ENCODE data around the gene EEFSEC. TPM values are rescaled to one million over a fixed set of nuclear protein-coding genes. Genes with fewer than 3 reads are reported as not detected.

The EEFSEC gene
- total RNA-seq, 3 donors from 2014 or later = 13.9 to 28.2 (median 19.8) TPM

DNA sequence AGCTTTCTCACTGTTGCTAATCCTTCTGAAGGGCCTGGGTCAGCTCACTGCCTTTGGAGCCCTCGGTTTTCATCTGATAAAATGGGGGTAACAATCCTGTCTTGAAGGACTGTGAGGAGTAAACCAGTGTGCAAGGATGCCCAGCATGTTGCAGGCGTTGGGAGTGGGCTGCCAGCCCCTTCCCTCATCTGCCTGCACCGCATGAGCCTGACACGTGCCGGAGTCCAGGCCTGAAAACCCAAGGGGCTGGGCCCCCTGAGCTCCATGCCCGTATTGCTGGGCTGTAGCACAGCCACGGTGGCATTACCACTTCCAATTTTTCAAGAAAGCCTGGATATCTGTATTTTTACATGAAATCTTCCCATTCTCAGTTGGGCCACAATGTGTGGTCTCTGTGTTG lies 215.3 kb downstream of the EEFSEC start:
- Histone ChIP-seq H3K27me3 (no peaks in the 10 kb centered on the region), H3K4me1 (no peaks in the 10 kb centered on the region), H3K4me3 (no peak overlapping the region), H3K9me3 (no peaks in the 10 kb centered on the region), H3K36me3 (no peaks in the 10 kb centered on the region), H3K27ac (no peak overlapping the region)
- intact Hi-C loops (cut with DNase I; ENCODE audit: low total_unique reads) = no loop called here
- TF ChIP-seq, protein P1, sequence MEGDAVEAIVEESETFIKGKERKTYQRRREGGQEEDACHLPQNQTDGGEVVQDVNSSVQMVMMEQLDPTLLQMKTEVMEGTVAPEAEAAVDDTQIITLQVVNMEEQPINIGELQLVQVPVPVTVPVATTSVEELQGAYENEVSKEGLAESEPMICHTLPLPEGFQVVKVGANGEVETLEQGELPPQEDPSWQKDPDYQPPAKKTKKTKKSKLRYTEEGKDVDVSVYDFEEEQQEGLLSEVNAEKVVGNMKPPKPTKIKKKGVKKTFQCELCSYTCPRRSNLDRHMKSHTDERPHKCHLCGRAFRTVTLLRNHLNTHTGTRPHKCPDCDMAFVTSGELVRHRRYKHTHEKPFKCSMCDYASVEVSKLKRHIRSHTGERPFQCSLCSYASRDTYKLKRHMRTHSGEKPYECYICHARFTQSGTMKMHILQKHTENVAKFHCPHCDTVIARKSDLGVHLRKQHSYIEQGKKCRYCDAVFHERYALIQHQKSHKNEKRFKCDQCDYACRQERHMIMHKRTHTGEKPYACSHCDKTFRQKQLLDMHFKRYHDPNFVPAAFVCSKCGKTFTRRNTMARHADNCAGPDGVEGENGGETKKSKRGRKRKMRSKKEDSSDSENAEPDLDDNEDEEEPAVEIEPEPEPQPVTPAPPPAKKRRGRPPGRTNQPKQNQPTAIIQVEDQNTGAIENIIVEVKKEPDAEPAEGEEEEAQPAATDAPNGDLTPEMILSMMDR (IDR thresholded peaks at IDR 0.05) = no peak
- TF ChIP-seq POLR2AphosphoS5 (IDR thresholded peaks at IDR 0.05) = no peak
- no peak for TF ChIP-seq POLR2A (IDR thresholded peaks at IDR 0.05)
- DNase-seq (ENCODE audit: low spot score in 2 of 2) = no peak

DNA sequence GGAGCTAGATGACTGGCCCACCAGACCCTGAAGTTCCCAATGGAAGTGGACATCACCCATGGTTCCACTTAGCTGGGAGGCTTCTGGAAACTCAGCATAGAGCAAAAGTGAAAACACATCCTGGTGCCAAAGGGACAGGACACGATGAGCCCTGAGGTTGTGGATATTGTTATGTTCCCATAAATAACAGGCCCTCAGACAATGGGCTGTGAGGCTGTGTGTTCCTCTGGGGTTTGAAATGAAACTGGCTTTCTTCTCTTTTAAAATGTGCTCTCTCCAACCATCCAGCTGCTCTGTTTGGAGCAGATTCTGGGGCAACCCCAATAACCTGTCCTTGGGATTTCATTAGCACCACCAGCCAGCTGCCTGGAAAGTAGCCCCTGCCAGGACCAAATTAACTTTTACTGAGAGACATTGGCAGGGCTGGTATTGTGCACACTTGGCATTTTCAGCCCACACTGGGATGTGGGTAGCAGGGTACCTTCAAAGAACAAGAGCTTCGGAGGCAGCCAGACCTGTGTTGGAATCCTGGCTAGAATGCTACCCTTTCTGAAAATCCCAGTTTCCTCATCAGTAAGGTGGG lies 215.9 kb downstream of the EEFSEC start:
- no peaks in the 10 kb centered on the region for H3K27me3 ChIP-seq
- TF ChIP-seq POLR2A (IDR thresholded peaks at IDR 0.05) = no peak
- TF ChIP-seq, protein P1 (IDR thresholded peaks at IDR 0.05) = no peak
- no peak overlapping the region for H3K4me3 ChIP-seq
- intact Hi-C loops (cut with DNase I; ENCODE audit: low total_unique reads) = no loop called here
- no peaks in the 10 kb centered on the region for H3K9me3 ChIP-seq
- no peak for DNase-seq (ENCODE audit: low spot score in 2 of 2)
- H3K27ac ChIP-seq = no peak overlapping the region
- no peaks in the 10 kb centered on the region for H3K4me1 ChIP-seq
- H3K36me3 ChIP-seq = no peaks in the 10 kb centered on the region

DNA sequence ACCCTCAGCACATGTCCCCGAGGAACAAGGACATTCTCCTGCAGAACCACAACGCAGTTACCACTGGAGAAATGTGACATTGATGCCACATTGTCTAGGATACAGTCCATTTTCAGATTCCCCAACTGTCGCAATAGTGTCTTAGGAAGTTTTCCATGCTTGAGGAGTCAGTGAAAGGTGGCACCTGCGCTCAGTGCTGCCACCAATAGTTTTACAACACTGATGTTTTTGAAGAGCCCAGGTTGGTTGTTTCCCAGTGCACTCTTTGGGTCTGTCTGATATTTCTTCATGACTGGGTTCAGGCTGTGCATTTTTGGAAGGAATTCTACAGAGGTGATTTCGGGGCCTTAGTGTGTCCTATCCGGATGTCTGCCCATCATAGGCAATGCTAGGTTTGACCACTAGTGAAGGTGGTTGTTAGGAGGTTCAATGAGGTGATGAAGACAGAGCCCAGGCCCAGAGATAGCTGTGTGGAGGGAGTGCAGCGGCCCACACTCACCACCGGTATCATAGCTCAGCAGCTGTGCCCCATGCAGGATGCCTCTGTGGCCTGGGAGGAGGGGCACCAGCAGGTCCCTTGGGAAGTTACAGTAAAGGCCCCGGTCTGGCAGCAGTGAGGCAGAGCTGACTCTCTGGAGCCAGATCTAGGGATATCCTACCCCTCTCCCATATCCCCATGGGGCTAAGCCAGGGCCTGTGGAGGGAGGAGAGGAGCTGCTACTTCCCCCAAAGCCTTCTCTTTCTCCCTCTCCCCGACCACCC lies 216.8 kb downstream of the EEFSEC start:
- no peaks in the 10 kb centered on the region for H3K27me3 ChIP-seq
- no peaks in the 10 kb centered on the region for H3K9me3 ChIP-seq
- no peaks in the 10 kb centered on the region for H3K36me3 ChIP-seq
- H3K4me3 ChIP-seq = no peak overlapping the region
- TF ChIP-seq, protein P1 (IDR thresholded peaks at IDR 0.05) = no peak
- TF ChIP-seq POLR2A (IDR thresholded peaks at IDR 0.05) = no peak
- TF ChIP-seq POLR2AphosphoS5 (IDR thresholded peaks at IDR 0.05) = no peak
- no peaks in the 10 kb centered on the region for H3K4me1 ChIP-seq
- no peak overlapping the region for H3K27ac ChIP-seq
- DNase-seq (ENCODE audit: low spot score in 2 of 2) = no peak
- intact Hi-C loops (cut with DNase I; ENCODE audit: low total_unique reads) = no loop called here

DNA sequence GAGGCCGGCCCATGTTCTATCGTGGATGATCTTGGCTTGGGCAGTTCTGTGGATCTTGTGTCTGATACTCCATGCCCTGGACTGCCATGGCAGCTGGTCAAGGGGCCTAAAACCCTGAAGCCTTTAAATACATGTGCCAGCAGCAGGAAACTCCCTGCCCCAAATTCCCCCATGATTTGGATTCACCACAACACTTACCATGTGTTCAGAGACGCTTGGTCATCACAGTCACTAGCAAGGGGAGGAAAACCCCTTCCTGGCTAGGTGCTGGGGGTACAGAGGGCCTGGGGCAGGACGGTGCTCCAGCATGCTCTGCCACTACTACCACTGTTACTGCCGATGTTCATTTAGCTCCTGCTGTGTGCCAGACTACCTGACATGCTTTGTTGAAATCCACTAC lies 219.0 kb downstream of the EEFSEC start:
- Histone ChIP-seq H3K4me3 (no peak overlapping the region), H3K4me1 (no peaks in the 10 kb centered on the region), H3K36me3 (no peaks in the 10 kb centered on the region), H3K9me3 (no peaks in the 10 kb centered on the region), H3K27ac (no peak overlapping the region), H3K27me3 (no peaks in the 10 kb centered on the region)
- intact Hi-C loops (cut with DNase I; ENCODE audit: low total_unique reads) = no loop called here
- TF ChIP-seq POLR2A (IDR thresholded peaks at IDR 0.05) (no peak), POLR2AphosphoS5 (IDR thresholded peaks at IDR 0.05) (no peak)
- TF ChIP-seq, protein P1 (IDR thresholded peaks at IDR 0.05) = no peak
- DNase-seq (ENCODE audit: low spot score in 2 of 2) = no peak

DNA sequence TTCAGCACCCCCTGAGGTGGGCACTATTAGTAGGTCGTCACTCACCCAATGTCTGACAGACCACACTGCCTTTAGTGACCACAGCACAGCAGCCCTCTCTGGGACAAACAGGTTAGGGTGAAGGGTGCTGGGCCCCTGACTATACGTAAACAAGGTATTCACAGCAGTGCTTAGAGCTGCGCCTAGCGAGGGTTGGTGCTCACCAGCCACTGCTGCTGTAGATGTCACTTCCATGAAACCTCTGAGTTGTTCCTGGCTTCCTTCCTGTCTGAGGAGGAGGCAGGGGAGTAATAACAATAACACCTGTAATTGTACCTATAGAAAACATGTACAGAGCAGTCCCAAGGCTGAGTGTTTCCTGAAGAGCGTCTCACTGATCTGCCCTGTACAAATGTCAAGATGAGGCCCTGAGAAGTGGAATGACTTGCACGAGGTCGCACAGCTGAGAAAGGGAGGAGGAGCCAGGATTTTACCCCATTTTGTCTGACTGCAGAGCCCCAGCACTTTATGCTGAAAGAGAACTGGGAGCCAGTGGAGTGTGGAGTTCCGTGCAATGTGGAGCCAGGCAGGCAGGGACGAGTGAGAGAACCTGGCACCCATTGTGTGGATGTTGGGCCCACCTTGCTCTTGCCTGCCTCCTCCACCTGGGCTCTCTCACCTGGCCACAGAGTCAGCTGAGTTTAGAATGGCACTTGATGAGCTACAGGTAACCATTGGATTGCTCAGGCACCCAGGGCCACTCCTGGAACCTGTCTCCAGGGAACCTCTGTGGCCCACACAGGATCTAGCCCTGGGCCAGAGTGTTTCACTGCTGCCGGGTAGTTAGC lies 219.6 kb downstream of the EEFSEC start:
- H3K27ac ChIP-seq = no peak overlapping the region
- H3K4me3 ChIP-seq = no peak overlapping the region
- no peak for DNase-seq (ENCODE audit: low spot score in 2 of 2)
- H3K4me1 ChIP-seq = no peaks in the 10 kb centered on the region
- H3K9me3 ChIP-seq = no peaks in the 10 kb centered on the region
- no peak for TF ChIP-seq POLR2A (IDR thresholded peaks at IDR 0.05)
- TF ChIP-seq, protein P1 (IDR thresholded peaks at IDR 0.05) = no peak
- TF ChIP-seq POLR2AphosphoS5 (IDR thresholded peaks at IDR 0.05) = no peak
- H3K27me3 ChIP-seq = no peaks in the 10 kb centered on the region
- H3K36me3 ChIP-seq = no peaks in the 10 kb centered on the region
- intact Hi-C loops (cut with DNase I; ENCODE audit: low total_unique reads) = no loop called here

Measured in breast epithelium (tissue), 4 donors.